ENCODE measurements around the gene ADGRL3. TPM values are rescaled to one million over a fixed set of nuclear protein-coding genes. Genes with fewer than 3 reads are reported as not detected.

The ADGRL3 gene
- total RNA-seq, 4 donors from 2014 or later: 2.2 to 10.0 (median 4.6) TPM

GRCh38 chr4:61890321-61890720 is 690.2 kb downstream of the ADGRL3 start:
- H3K36me3 ChIP-seq: no peaks in the 10 kb centered on the region
- H3K27me3 ChIP-seq: no peaks in the 10 kb centered on the region
- WGBS, 2 donors (ENCODE audit: low coverage in 1 of 2): 63% methylated on average over 1 to 3 of the region's 3 CpGs
- H3K9me3 ChIP-seq: no peaks in the 10 kb centered on the region
- no peak overlapping the region for H3K4me3 ChIP-seq
- in situ Hi-C loops (cut with MboI; ENCODE audit: low pct_ligation_motif_present in 1 of 4, low pct_unique_long_range_greater_than_20kb in 1 of 4, low sequenced_read_pairs in 3 of 4): no loop called here
- DNase-seq: no peak
- no peak overlapping the region for H3K27ac ChIP-seq
- peaks cover 0 to 9% (median 0%) of the 10 kb centered on the region in 4 donors for H3K4me1 ChIP-seq
- intact Hi-C loops (cut with DNase I; ENCODE audit: low total_unique reads): no loop called here
- no peak for TF ChIP-seq EP300 (IDR thresholded peaks at IDR 0.05; ENCODE audit: low read depth)
- TF ChIP-seq POLR2AphosphoS5 (IDR thresholded peaks at IDR 0.05): no peak
- TF ChIP-seq POLR2A (IDR thresholded peaks at IDR 0.05): no peak
- no peak for TF ChIP-seq CTCF (IDR thresholded peaks at IDR 0.05)

GRCh38 chr4:61891953-61892352 is 691.8 kb downstream of the ADGRL3 start:
- no peak for DNase-seq
- H3K4me1 ChIP-seq: no peaks in the 10 kb centered on the region
- H3K9me3 ChIP-seq: no peaks in the 10 kb centered on the region
- TF ChIP-seq EP300 (IDR thresholded peaks at IDR 0.05; ENCODE audit: low read depth): no peak
- TF ChIP-seq CTCF (IDR thresholded peaks at IDR 0.05): no peak
- no peak for TF ChIP-seq POLR2AphosphoS5 (IDR thresholded peaks at IDR 0.05)
- no peak for TF ChIP-seq POLR2A (IDR thresholded peaks at IDR 0.05)
- no peak overlapping the region for H3K27ac ChIP-seq
- no peak overlapping the region for H3K4me3 ChIP-seq
- in situ Hi-C loops (cut with MboI; ENCODE audit: low pct_ligation_motif_present in 1 of 4, low pct_unique_long_range_greater_than_20kb in 1 of 4, low sequenced_read_pairs in 3 of 4): no loop called here
- intact Hi-C loops (cut with DNase I; ENCODE audit: low total_unique reads): no loop called here
- H3K36me3 ChIP-seq: no peaks in the 10 kb centered on the region
- no peaks in the 10 kb centered on the region for H3K27me3 ChIP-seq

GRCh38 chr4:61896634-61897033 is 696.5 kb downstream of the ADGRL3 start:
- DNase-seq: no peak
- Histone ChIP-seq H3K9me3 (no peaks in the 10 kb centered on the region), H3K4me3 (no peak overlapping the region), H3K27me3 (no peaks in the 10 kb centered on the region), H3K27ac (no peak overlapping the region), H3K4me1 (no peaks in the 10 kb centered on the region), H3K36me3 (no peaks in the 10 kb centered on the region)
- intact Hi-C loops (cut with DNase I; ENCODE audit: low total_unique reads) (no loop called here), in situ Hi-C loops (cut with MboI; ENCODE audit: low pct_ligation_motif_present in 1 of 4, low pct_unique_long_range_greater_than_20kb in 1 of 4, low sequenced_read_pairs in 3 of 4) (no loop called here)
- TF ChIP-seq EP300 (IDR thresholded peaks at IDR 0.05; ENCODE audit: low read depth) (no peak), POLR2AphosphoS5 (IDR thresholded peaks at IDR 0.05) (no peak), CTCF (IDR thresholded peaks at IDR 0.05) (no peak), POLR2A (IDR thresholded peaks at IDR 0.05) (no peak)
- WGBS, 2 donors (ENCODE audit: low coverage in 1 of 2): 80% methylated on average over 2 of the region's 2 CpGs

- H3K27ac ChIP-seq: no peak overlapping the region
- no peak overlapping the region for H3K4me3 ChIP-seq
- no peaks in the 10 kb centered on the region for H3K9me3 ChIP-seq
- no peaks in the 10 kb centered on the region for H3K36me3 ChIP-seq
- intact Hi-C loops (cut with DNase I; ENCODE audit: low total_unique reads) (no loop called here), in situ Hi-C loops (cut with MboI; ENCODE audit: low pct_ligation_motif_present in 1 of 4, low pct_unique_long_range_greater_than_20kb in 1 of 4, low sequenced_read_pairs in 3 of 4) (no loop called here)
- no peaks in the 10 kb centered on the region for H3K27me3 ChIP-seq
- TF ChIP-seq CTCF (IDR thresholded peaks at IDR 0.05) (no peak), EP300 (IDR thresholded peaks at IDR 0.05; ENCODE audit: low read depth) (no peak), POLR2AphosphoS5 (IDR thresholded peaks at IDR 0.05) (no peak), POLR2A (IDR thresholded peaks at IDR 0.05) (no peak)
- no peak for DNase-seq
- no peaks in the 10 kb centered on the region for H3K4me1 ChIP-seq
- 79 to 91% methylated on average over 4 of the region's 4 CpGs for WGBS, 2 donors (ENCODE audit: low coverage in 1 of 2)
Measured at GRCh38 chr4:61909031-61909430, 708.9 kb downstream of the ADGRL3 start.

All from transverse colon (tissue), 4 donors.